ENCODE measurements around the gene OR8D1.

Gene OR8D1

GRCh38 chr11:124313131-124313530 is 618 bp downstream of the OR8D1 start:
- TF ChIP-seq RARB (CRISPR knock-in tag; IDR thresholded peaks at IDR 0.05) (no peak), PATZ1 (CRISPR knock-in tag; IDR thresholded peaks at IDR 0.05; ENCODE audit: borderline replicate concordance) (no peak), CSRNP3 (CRISPR knock-in tag; IDR thresholded peaks at IDR 0.05) (no peak), POU6F1 (CRISPR knock-in tag; IDR thresholded peaks at IDR 0.05; ENCODE audit: borderline replicate concordance, low read depth) (no peak), ZC3H10 (CRISPR knock-in tag; IDR thresholded peaks at IDR 0.05) (no peak), CREB5 (CRISPR knock-in tag; IDR thresholded peaks at IDR 0.05; ENCODE audit: low read depth) (no peak), TOX (CRISPR knock-in tag; IDR thresholded peaks at IDR 0.05; ENCODE audit: borderline replicate concordance) (no peak), TCF4 (CRISPR knock-in tag; IDR thresholded peaks at IDR 0.05; ENCODE audit: borderline replicate concordance) (no peak), ZFP3 (CRISPR knock-in tag; IDR thresholded peaks at IDR 0.05) (no peak)
- no peak for ATAC-seq

DNA sequence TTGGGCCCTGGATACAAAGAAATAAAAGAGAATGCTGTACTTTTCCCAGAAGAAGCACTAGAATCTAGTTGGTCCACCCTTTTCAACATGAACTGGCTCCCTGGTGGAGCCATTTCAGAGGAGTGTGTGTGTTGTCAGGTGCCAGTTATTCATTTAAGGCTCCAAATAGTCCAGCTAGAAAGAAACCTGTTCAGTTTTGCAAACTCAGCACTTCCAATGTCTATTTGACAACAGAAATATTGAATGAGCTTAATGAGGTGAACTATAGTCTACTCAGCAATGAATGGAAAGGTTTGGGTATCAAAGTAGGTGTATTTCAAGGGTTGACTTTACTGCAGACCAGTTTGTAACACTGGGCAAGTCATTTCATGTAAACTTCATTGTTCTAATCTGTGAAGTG is 2.1 kb downstream of the OR8D1 start:
- TF ChIP-seq ZNF8 (CRISPR knock-in tag; IDR thresholded peaks at IDR 0.05): no peak
- TF ChIP-seq CREB5 (CRISPR knock-in tag; IDR thresholded peaks at IDR 0.05; ENCODE audit: low read depth): no peak
- no peak for TF ChIP-seq PATZ1 (CRISPR knock-in tag; IDR thresholded peaks at IDR 0.05; ENCODE audit: borderline replicate concordance)
- TF ChIP-seq OSR1 (CRISPR knock-in tag; IDR thresholded peaks at IDR 0.05): no peak
- TF ChIP-seq RARB (CRISPR knock-in tag; IDR thresholded peaks at IDR 0.05): no peak
- TF ChIP-seq POU6F1 (CRISPR knock-in tag; IDR thresholded peaks at IDR 0.05; ENCODE audit: borderline replicate concordance, low read depth): no peak
- no peak for TF ChIP-seq PPARA (CRISPR knock-in tag; IDR thresholded peaks at IDR 0.05; ENCODE audit: borderline replicate concordance)
- no peak for TF ChIP-seq SNAI2 (CRISPR knock-in tag; IDR thresholded peaks at IDR 0.05)
- no peak for TF ChIP-seq ISL1 (CRISPR knock-in tag; IDR thresholded peaks at IDR 0.05)
- TF ChIP-seq ESRRG (CRISPR knock-in tag; IDR thresholded peaks at IDR 0.05): no peak
- TF ChIP-seq CSDC2 (CRISPR knock-in tag; IDR thresholded peaks at IDR 0.05): no peak
- no peak for TF ChIP-seq ZNF70 (CRISPR knock-in tag; IDR thresholded peaks at IDR 0.05)
- ATAC-seq: no peak

DNA sequence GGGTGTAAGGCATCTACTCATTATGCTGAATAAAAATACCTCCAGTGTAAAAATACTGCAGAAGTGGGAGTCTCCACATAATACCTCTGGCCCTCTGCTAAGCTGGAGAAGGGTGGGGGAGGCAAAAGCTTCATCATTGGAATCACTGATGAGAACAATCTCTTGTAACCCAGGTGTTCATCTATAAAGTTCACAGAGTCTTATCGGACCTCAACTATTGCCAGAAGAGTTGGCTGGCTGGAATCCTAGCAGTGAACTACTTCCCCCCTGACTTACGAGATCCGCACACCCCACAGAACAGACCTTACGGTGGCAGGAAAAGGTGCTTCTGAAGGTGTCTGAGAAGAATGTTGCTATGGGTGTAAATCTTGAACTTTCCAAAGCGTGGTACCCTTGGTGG is 2.5 kb downstream of the OR8D1 start:
- TF ChIP-seq, protein P1, sequence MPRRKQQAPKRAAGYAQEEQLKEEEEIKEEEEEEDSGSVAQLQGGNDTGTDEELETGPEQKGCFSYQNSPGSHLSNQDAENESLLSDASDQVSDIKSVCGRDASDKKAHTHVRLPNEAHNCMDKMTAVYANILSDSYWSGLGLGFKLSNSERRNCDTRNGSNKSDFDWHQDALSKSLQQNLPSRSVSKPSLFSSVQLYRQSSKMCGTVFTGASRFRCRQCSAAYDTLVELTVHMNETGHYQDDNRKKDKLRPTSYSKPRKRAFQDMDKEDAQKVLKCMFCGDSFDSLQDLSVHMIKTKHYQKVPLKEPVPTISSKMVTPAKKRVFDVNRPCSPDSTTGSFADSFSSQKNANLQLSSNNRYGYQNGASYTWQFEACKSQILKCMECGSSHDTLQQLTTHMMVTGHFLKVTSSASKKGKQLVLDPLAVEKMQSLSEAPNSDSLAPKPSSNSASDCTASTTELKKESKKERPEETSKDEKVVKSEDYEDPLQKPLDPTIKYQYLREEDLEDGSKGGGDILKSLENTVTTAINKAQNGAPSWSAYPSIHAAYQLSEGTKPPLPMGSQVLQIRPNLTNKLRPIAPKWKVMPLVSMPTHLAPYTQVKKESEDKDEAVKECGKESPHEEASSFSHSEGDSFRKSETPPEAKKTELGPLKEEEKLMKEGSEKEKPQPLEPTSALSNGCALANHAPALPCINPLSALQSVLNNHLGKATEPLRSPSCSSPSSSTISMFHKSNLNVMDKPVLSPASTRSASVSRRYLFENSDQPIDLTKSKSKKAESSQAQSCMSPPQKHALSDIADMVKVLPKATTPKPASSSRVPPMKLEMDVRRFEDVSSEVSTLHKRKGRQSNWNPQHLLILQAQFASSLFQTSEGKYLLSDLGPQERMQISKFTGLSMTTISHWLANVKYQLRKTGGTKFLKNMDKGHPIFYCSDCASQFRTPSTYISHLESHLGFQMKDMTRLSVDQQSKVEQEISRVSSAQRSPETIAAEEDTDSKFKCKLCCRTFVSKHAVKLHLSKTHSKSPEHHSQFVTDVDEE (CRISPR knock-in tag; IDR thresholded peaks at IDR 0.05): no peak
- TF ChIP-seq GLIS3 (CRISPR knock-in tag; IDR thresholded peaks at IDR 0.05) (no peak), ESRRG (CRISPR knock-in tag; IDR thresholded peaks at IDR 0.05) (no peak), RARB (CRISPR knock-in tag; IDR thresholded peaks at IDR 0.05) (no peak), OSR1 (CRISPR knock-in tag; IDR thresholded peaks at IDR 0.05) (no peak), ARNTL (CRISPR knock-in tag; IDR thresholded peaks at IDR 0.05; ENCODE audit: borderline replicate concordance, low read depth) (no peak), SNAI2 (CRISPR knock-in tag; IDR thresholded peaks at IDR 0.05) (no peak), CSDC2 (CRISPR knock-in tag; IDR thresholded peaks at IDR 0.05) (no peak), ZC3H10 (CRISPR knock-in tag; IDR thresholded peaks at IDR 0.05) (no peak), ZNF8 (CRISPR knock-in tag; IDR thresholded peaks at IDR 0.05) (no peak), CSRNP3 (CRISPR knock-in tag; IDR thresholded peaks at IDR 0.05) (no peak)
- ATAC-seq: no peak
